Stimulated activated CD8-positive, alpha-beta memory T cell treated with anti-CD3 and anti-CD28 coated beads, Interleukin-2, amount 100 ng/mL, for 48 hours (primary cell): ENCODE measurements around the gene SEM1.
"Not testable (repeated sequence)": the region's sequence is repeated elsewhere in the genome, so short reads cannot be mapped to it uniquely, and the experiment has no call there.

Experiments
- DNase-seq, 2 donors: peaks; one replicate each; pipeline ENCODE4 v3.0.0-alpha.2; 2020; ENCODE audit warnings: low read depth in 2 of 2

SEM1 gene

DNA sequence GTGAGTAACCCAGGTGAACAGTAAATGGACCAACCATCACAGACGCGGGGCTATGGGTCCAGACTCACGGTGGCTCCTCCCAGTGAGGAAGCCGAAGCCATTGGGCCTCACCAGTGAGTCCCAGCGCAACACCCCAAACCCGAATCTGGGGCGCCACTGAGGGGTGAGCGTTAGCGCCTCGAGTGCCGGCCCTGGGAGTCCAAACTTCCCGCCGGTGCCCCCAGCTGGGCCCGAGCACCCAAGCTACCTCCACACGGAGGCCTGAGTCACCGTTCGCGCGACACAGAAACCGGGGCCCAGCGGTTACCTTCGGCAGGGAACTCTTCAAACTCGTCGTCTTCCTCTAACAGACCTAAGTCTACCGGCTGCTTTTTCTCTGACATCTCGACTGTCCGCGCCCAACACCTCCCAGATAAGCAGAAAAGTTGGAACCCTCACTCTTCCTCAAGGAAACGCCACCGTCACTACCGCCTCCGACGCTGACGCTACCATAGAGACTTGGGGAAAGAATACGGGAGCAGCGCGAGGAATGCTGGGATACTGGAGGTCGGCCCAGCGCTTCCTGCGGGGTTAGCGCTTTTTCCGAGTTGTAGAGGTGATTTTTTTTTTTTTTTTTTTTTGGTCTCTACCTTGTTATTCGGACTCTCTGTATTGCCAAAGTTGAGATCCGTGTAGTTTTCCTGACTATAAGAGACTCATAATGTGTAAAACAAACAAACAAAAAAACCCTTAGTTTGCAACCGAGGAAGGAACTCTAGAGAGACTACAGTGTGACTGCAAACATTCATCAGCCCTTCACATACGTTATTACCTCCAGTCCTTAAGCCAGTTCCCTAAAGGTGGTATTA lies at the start of gene SEM1:
SEM1 (minus strand) TSS at position 466 of the 848 bp plus-strand sequence; CDS start at position 383, 83 bp downstream.
- peak; percentile 43 to 52 for DNase-seq

GRCh38 chr7:96757880-96758279 lies 48.2 kb upstream of the SEM1 start:
- DNase-seq = not testable (repeated sequence)

DNA sequence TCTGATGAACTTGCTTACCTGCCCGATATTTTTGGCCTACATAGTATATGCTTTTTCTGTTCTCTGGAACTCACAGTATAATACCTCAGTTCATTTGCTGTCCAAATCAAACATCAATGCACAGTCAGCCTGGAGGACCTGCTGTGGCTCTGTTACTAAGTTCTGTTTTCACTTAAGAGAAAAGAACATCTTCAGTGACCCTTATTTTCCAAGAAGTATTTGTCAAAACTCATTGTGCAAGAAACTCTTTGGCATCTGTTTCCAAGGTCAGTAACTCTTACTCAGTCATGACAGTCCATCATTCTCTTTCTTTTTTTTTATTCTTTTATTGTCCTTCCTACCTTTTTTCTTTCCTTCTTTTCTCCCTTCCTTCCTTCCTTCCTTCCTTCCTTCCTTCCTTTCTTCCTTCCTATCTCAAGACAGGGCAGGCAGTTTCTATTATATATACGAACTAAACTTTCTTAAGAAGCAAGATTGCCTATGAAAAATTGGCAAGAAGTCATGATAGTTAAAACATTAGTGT lies 37.8 kb upstream of the SEM1 start:
- DNase-seq = no peak

- no peak for DNase-seq
Observed at GRCh38 chr7:96740130-96740529, 30.5 kb upstream of the SEM1 start.

DNA sequence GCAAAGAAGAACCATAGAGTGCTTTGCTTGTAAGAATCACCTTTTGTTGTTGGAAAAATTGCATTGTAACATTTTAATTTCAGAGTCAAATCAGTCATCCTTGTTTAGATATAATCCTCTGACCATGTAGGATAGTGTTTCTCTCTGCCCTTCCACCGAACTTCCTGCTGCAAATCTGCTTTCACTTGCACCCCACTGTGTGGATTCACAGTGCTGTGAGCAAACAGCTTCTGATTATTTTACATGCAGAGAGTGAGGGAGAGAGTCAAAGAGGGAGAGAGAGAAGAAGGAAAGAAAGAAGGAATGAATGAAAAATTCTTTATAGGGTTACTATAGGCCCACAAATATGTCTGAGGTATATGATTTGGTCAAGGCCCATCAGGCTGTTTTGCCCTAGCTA lies 30.0 kb upstream of the SEM1 start:
- DNase-seq = no peak

DNA sequence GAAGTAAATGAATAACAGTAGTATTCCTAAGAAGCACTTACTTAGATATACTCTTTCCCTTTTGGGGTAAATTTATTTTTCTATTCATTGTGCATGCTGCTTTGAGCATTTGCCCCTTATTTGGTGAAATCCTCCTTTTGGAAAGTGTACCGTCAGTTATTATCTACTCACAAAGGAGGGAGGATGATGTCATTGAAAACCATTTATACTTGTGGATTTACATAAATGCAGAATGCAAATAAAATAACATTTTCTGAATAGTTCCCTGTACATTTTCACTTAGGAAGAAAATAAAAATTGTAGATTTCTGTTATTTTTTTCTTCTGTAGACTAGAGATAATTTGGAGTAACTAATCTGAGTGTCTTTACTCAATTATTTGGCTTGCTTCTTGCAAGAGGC lies 29.5 kb upstream of the SEM1 start:
- no peak for DNase-seq

DNA sequence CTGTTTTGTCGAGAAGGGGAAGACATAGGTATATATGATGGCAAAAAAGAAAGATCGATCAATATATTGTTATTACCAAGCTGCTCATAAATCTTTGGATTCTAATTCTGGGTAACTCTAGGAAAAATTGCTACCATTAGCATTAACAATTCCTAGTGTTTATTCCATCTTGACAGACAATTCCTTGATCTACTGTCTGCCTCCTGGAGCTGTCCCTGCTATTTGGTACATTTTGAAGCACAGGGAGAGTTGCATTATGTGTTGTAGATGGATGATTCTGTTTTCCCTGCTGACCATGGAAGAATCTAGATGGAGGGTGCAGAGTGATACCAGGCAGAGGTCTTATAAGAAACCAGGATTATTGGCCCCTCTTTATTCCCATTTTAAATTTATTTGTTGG lies 29.1 kb upstream of the SEM1 start:
- DNase-seq = no peak

- no peak for DNase-seq
Observed at GRCh38 chr7:96737545-96738050, 28.0 kb upstream of the SEM1 start.

DNA sequence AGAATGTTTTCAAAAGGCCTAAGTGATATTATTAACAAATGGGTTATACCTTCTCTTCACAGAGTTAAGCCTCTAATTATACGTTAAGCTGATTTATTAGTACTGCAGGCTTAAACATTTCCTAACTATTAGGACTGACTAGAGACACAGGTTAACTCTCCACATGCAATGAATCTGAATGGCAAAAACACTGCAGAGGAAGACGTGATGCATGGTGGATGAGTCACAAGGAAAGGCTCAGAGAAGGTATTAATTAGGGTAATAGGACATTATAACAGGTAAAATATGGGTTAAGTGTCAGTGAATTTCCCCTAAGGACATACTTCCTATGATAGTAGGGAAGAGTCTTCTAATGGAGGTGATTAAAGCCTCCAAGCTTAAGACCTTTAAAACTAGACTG lies 24.7 kb upstream of the SEM1 start:
- no peak for DNase-seq

- no peak for DNase-seq
Observed at GRCh38 chr7:96729820-96730219, 20.2 kb upstream of the SEM1 start.

DNA sequence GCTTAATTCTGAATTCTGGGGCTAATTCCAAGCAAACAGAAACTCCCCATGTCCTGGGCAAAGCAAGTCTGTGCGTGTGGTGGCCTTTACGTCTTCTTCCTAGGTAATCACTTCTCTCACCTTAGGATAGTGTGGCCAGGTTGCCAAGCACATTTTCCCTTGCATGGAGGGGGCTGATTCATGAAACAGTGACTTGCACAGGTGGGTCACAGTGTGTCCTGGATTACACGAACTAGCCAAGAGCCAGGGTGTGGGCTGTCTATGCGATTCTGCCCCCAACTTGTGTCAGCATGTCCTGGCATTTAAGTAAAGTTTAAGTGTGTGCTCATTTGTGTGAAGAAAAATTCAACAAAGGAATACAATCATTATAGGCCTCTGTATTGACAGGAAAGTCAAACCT lies 18.5 kb upstream of the SEM1 start:
- no peak for DNase-seq

- DNase-seq = no peak
Observed at GRCh38 chr7:96727534-96728088, 18.0 kb upstream of the SEM1 start.

DNA sequence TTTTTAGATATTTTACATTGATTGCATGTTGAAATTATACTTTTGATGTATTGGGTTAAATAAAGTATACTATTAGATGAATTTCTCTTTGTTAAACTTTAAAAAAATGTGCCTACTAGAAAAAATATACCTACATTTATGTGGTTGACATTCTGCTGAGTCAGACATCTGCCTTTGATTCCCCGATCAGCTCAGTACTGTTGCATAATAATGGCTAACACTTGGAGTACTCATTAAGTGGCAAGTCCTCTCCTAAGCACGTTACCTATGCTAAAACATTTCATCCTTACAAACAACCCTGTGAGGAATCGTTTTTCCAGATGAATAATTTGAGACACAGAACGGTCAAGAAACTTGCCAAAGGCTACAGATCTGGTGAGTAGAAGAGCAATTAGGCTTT lies 14.0 kb upstream of the SEM1 start:
- no peak for DNase-seq

DNA sequence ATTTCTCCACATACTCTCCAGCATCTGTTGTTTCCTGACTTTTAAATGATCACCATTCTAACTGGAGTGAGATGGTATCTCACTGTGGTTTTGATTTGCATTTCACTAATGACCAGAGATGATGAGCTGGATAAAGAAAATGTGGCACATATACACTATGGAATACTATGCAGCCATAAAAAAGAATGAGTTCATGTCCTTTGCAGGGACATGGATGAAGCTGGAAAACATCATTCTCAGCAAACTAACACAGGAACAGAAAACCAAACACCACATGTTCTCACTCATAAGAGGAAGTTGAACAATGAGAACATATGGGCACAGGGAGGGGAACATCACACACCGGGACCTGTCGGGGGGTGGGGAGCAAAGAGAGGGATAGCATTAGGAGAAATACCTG lies 13.3 kb upstream of the SEM1 start:
- DNase-seq = not testable (repeated sequence)

DNA sequence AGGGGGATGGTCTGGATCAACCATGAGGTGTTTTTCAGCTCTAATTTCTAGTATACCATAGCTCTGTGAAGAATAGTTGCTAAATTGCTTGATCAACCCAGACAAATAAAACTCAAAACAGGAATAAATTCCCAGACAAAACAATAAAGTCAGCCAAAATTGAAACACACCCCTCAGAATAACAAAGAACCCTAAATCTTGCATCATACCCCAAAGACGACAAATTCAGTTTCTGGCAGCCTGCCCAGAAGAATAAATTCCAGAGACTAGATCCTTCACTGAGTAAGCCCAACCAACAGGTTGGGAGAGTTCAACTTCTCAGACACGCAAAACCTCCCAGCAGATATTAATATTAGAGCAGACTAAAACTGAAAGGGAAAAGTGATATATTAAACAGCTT lies 11.2 kb upstream of the SEM1 start:
- no peak for DNase-seq

GRCh38 chr7:96719164-96719563 lies 9.5 kb upstream of the SEM1 start:
- no peak for DNase-seq

GRCh38 chr7:96718107-96719003 lies 8.7 kb upstream of the SEM1 start:
- DNase-seq = no peak

- no peak for DNase-seq
Observed at GRCh38 chr7:96713037-96713436, 3.4 kb upstream of the SEM1 start.

- no peak for DNase-seq
Observed at GRCh38 chr7:96710544-96710943, 898 bp upstream of the SEM1 start.

DNA sequence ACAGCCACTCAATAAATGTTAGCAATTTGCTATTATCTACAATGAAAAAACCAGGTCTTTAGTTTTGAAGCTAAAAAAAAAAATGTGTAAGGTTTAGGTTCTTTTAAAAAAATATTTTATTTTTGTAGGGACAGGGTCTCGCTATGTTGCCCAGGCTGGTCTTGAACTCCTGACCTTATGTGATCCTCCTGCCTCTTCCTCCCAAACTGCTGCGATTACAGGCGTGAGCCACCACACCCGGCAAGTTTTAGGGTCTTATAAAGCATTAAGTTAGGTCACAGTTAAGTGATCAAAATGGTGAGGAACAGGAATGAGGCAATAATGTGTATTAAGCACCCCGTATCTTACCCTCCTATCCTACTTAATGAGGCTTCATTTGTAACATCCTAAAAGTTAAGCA lies 774 bp downstream of the SEM1 start:
- DNase-seq = no peak

GRCh38 chr7:96707901-96708774 lies 1.5 kb downstream of the SEM1 start:
- DNase-seq = no peak
